GM21717 (cell line): ENCODE results near the gene DHH.
"Not testable (repeated sequence)": the region's sequence is repeated elsewhere in the genome, so short reads cannot be mapped to it uniquely, and the experiment has no call there.

ENCODE experiments used
- ATAC-seq: cut with Tn5 transposase; IDR thresholded peaks from one replicate; pipeline ENCODE4 v1.9.1; 2021; ENCODE audit warnings: mild to moderate bottlenecking, moderate library complexity; ENCODE audit not compliant: unreplicated experiment

DHH gene

GRCh38 chr12:49094160-49094974, at the start of gene DHH:
Gene DHH, minus strand, starts transcription at chr12:49094801. Its CDS starts 289 bp downstream, at chr12:49094512.
- no peak for ATAC-seq

DNA sequence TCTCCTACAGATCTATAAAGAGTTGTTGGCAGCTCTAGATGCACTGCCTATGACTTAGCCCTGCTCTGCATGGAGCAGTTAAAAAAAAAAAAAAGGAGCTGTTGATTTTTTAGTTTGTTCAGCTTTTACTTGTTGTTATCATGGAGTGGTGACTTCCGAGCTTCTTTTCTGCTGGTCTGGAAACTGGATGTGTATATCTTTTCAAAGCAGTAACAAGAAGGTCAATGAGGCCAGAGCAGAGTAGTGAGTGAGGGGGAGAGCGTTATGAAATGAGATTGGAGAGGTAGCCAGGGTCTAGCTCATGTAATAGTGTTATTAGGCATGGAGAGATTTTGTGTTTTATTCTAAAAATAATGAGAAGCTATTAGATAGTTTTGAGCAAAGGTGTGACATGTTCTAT, 49.8 kb upstream of the DHH start:
- no peak for ATAC-seq

DNA sequence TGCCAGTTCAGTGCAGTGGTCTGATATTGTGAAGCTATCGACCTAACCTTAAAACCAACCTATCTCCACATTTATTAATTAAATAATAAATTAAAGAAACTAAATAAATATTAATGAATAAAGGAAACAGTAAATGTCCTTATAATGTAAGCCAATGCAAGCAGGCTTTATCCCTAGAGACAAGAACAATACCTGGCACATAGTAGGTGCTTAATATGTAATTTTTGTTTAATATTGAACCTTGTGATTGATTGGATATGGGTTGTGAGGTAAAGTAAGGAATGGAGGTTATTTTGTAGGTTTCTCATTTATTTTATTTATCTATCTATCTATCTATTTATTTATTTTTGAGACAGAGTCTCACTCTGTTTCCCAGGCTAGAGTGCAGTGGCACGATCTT, 44.4 kb upstream of the DHH start:
- no peak for ATAC-seq

GRCh38 chr12:49138587-49138986, 44.0 kb upstream of the DHH start:
- ATAC-seq: no peak

DNA sequence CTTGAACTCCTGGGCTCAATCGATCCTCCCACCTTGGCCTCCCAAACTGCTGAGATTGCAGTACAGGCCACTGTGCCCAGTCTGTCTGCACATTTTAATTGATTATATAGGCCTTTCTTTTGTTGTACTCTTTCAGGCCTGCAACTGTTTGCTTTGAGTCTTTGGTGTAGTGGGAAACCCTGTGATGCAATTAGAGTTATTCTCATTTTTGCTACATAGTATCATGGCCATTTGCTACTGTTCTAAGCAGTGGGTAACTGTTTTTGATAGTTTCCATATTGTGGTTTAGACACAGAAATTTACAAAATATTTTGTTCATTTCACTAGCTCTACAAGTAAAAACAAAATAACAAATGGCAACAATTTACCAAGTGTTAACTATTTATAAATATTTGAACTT, 42.9 kb upstream of the DHH start:
- ATAC-seq: no peak

GRCh38 chr12:49136997-49137396, 42.4 kb upstream of the DHH start:
- not testable (repeated sequence) for ATAC-seq

GRCh38 chr12:49133590-49133989, 39.0 kb upstream of the DHH start:
- ATAC-seq: no peak

- ATAC-seq: no peak
Observed at GRCh38 chr12:49133014-49133413, 38.4 kb upstream of the DHH start.

GRCh38 chr12:49131894-49132461, 37.4 kb upstream of the DHH start:
- ATAC-seq: no peak

DNA sequence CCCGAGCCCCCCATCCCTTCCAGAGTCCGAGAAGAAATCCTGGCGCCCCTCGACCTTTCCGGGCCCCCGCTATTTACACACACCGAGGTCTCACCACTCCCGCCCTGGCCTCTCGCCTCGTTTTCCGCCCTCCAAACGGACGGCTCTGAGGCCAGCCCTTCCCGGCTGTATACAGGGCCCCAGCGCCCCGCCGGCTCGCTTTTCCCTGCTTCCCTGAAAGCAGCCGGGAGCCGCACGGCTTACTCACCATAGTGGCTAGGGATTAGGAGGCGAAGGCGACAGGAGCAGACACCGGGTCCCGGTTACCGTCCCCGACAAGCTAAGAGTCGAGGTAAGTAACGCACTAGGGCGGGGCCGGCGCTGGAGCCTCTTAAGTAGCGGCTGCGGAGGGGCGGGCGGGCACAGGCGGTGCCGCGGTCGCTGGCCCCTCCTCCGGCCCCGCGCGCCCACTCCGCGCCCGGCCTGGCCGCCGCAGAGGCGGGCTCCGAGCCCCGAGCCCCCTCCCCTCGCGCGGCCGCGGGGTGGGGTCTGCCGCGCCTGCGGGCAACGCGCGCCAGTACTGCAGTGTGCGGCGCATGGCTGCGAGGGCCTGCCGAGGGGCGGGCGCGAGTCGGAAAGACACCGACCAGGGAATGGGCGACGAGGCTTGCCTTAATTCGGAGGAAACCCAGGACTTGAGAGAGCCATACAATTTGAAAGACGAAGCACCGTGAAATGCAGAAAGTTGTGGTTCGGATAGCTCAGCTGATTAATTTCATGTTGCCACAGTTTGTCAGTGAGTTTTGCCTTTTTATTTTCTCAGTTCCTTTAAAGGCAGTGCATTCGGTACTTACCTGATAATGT, 36.7 kb upstream of the DHH start, which contains the start of gene TUBA1B:
Gene TUBA1B, minus strand, starts transcription at position 345 of the 843 bp plus-strand sequence. Its CDS starts 95 bp downstream, at position 250.
- peak; percentile 62 for ATAC-seq

DNA sequence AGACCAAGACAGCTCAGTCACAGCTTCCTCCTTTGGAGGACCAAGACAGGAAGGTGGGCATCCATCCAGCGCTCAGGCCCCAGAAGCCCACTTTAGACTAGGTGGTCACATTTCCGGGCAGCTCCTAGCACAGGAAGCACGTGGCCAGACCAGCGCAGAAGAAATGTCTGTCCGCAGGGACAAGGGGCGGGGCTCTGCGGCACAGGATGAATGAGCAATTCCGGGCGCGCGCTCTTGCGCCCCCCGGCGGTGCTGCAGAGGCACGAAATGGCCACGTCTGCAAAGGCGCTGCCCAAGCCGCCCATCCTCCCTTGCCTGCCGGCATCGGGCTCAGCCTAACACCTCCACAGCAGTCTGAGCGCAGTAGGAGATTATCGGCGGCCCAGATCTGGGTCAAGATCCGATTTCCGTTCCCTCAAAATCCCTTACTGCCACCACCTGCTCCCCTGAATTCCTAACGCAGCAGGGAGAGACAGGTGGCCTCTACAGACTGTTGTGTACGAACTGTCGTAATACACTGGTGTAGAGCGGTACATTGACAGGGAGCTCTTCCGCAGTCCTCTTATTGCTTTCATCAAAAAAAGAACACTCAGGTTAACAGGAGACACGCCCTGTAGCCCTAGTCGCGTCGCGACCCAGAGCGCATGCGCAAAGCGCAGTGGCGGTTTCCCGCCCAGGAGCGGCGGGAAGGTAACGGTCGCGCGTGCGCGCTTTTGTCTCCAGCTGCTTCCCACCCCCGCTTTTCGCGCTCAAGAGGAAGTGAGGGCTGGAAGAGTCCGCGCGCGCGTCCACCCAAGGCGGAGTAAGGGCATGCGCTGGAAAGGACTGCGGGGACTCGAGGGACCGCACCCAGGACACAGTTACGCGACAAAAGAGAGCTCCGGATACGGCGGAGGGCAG, 35.8 kb upstream of the DHH start:
- peak; percentile 42 for ATAC-seq

- ATAC-seq: no peak
Observed at GRCh38 chr12:49129332-49130150, 34.9 kb upstream of the DHH start.

DNA sequence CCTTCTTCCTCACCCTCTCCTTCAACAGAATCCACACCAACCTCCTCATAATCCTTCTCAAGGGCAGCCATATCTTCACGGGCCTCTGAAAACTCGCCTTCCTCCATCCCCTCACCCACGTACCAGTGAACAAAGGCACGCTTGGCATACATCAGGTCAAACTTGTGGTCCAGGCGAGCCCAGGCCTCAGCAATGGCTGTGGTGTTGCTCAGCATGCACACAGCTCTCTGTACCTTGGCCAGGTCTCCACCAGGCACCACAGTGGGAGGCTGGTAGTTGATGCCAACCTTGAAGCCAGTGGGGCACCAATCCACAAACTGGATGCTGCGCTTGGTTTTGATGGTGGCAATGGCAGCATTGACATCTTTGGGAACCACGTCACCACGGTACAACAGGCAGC, 33.4 kb upstream of the DHH start:
- not testable (repeated sequence) for ATAC-seq

GRCh38 chr12:49126852-49127763, 32.5 kb upstream of the DHH start:
- ATAC-seq: no peak

- ATAC-seq: no peak
Observed at GRCh38 chr12:49121047-49121696, 26.6 kb upstream of the DHH start.

- no peak for ATAC-seq
Observed at GRCh38 chr12:49111206-49111605, 16.6 kb upstream of the DHH start.

DNA sequence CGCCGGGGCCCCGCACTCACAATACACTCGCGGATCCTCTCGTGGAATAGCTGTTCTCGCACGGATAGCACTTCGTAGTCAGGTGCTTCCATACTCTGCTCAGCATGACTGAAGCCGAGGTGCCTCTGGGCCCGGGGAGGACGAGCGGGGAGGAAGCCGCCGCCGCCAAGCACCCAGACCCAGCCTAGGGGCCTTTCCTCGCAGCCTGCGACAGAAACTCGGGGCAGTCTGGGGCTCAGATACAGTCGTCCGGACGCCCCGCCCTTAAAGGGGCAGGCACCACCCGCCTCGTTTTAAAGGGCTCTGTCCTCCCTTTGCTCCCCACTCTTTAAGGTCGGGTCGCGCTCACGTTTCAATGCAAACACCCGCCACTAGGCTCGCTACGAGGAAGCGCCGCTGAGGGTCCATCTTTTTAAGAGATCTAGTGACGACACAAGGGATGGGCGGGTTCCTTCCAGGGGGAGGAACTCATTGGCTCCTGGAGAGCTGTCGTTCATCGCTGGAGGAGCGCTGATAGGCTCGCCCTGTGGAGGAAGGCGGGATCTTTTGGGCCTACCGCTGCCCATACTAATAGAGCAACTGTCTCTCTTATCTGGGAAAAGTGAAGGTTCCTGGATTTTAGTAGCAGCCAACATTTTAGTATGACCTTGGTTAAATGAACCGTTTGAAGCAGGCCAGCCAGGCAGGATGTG, 16.0 kb upstream of the DHH start, which contains the start of gene LMBR1L:
Gene LMBR1L, minus strand, starts transcription at position 384 of the 692 bp plus-strand sequence. Its CDS starts 292 bp downstream, at position 92.
- ATAC-seq: peak; percentile 98
